GF-D8 (cell line): ENCODE data around the gene SEMA3C.

Source experiments
- DNase-seq: peaks from one replicate; lab custom pipeline; 2025; lab: John Stamatoyannopoulos, UW

The SEMA3C gene

DNA sequence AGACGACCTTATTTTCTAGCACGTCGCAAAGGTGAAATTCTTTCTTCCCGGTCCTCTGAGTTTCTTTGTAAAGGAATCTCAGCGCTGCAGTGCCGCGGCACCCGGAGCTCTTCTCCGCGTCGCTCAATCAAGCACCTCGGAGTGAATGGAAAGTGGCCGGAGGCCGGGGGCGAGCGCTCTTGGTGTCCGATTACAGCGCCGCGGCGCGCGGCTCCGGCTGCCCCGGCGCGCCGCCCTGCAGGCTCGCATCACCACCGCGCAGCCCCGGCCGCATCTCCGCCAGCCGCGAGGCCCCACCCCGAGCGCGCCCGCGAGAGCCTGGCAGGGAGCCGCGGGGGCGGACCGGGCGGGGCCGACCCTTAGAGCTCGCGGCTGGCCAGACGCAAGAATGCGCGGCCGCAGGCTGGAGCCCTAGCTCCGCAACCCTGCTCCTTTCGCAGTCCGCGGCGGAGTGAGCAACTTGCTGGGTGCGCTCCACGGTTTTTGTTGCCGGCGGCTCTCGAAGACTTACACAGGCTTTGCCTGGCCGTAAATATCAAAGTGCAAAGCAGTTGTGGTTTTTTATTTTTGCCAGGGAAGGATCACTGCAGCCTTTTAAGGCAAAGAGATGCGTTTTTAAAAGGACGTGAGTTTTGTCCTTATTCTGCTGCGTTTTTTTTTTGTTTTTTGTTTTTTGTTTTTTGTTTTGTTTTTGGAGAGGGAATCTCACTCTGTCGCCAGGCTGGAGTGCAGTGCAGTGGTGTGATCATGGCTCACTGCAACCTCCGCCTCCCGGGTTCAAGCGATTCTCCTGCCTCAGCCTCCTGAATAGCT is at the start of gene SEMA3C:
SEMA3C (minus strand) TSS at position 143 of the 813 bp plus-strand sequence. CDS start 2,270 bp downstream, outside the sequence.
- no peak for DNase-seq

DNA sequence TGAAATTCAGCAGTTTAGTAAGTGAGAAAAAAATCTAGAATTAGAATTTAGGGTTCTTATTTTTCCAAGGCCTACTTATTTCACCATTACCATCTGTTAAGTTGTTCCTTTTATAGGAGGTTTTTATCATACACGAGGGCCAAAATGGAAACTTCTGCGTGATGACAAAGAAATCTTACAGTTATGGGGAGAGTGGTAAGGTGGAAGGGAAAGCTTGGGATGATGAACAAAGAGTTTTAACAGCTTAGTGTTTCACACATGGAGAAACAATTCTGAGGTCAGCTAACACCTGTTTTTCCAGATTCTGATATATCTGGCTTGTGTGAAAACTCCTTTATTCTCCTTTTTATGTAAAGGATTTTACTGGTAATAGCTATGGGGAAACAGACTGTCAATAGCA is 49.8 kb upstream of the SEMA3C start:
- DNase-seq, result no peak

- no peak for DNase-seq
Measured at GRCh38 chr7:80967917-80968297, 49.1 kb upstream of the SEMA3C start.

GRCh38 chr7:80967071-80967916 is 48.4 kb upstream of the SEMA3C start:
- no peak for DNase-seq

- no peak for DNase-seq
Measured at GRCh38 chr7:80960244-80960795, 41.5 kb upstream of the SEMA3C start.

GRCh38 chr7:80957226-80957777 is 38.5 kb upstream of the SEMA3C start:
- no peak for DNase-seq

DNA sequence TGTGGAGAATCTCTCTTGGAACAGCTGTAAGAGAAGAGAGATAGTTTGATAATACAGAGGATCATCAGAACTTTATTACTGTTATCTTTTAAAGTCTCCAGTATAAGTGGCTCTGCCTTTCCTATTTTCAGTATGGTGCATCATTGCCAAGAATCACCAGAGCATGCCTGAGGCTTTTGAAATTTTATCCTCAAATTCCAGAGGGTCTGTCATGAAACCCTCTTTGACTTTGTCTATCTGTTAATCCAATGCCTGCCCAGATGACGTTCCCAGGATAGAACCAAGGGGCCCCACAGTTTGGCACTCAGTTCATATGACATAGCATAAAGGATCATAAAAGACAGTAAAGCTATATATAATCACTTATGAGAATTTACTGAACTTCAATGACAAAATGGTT is 35.3 kb upstream of the SEMA3C start:
- DNase-seq, result no peak

- no peak for DNase-seq
Measured at GRCh38 chr7:80950550-80950967, 31.7 kb upstream of the SEMA3C start.

DNA sequence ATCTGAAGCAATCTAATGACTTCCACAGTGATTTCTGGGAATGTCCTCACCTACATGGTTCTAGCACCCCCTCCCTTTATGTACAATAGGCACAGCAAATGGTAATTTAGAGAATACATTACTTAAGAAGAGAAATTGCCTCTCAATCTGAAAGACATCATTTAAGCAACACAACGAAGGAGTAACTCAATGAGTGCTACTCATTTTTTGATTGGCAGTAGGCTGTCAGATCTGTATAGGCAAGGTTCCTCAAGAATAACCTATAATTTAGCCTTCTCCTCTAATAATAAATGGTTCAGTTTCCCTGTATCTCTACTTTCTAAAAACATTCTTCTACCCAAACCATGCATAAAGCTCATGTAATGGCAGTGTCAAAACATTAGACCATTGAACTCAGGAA is 30.6 kb upstream of the SEMA3C start:
- no peak for DNase-seq

GRCh38 chr7:80946858-80947257 is 28.0 kb upstream of the SEMA3C start:
- no peak for DNase-seq

DNA sequence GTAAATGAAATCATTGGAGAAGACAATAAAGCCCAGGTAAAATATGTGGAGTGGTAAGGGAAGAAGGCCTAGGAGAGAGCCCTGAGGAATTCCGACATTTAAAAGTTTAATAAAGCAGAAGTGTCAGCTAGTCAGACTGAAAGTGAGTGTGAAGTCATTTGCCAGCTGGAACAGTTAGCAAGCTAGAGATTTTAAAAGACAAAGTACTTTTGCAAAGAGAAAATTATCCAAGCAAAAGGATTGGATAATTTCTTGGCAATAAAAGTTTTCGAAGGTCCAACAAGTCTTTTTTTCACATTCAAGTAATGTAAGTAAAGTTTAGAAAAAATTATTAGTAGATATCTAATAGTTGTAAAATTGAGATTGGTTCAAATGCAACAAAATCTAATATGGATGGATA is 27.1 kb upstream of the SEMA3C start:
- no peak for DNase-seq

DNA sequence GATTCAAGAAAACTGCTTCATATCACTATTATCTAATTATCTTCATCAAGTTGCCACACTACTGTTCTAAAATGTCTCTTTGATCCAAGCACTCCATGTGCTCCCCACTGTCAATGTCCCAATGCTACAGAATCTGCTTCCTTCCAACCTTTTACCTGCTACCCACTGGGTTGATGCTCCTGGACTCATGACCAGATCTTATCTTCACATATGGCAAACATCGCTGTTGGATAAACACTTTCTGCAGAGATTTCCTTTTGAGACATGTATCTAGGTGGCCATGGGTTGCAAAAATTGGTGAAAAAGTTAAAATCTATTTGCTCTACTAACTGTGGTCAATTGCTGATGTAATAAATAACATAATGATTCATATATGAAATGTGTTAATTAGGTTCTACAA is 24.5 kb upstream of the SEMA3C start:
- no peak for DNase-seq

DNA sequence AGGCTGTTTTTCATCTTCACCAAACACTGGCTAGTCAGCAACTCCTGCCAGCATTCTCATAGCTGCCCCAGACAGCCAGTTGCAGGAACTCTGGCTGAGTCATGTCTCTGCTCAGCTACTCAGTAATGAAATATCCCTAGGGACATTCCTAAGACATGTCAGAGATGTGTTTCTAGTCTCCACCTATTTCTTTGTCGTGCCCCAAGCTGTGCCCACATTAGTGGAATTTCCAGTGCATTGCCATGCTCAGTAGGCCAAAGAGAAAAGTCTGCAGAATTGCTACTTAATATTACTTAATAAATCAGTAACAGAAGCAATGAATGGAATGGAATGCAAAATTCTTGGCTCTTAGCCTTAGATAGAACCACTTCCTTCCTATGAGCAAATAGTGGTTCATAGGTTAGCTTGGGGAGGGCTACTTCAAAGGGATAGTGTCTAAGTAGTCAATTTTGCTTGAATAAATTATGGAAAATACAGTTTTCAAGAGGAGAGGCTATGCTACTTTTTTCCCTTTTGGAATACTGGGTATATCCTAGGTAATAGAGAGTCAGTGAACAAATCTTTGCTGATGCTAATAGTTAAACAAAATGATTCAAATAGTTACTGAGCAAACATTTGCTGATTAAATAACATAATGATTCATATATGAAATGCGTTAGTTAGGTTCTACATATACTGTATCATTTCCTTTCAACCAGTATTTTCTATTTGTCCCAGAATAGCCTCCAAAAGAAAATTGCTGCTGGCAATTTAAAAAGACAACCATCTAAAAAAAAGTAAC is 23.6 kb upstream of the SEMA3C start:
- no peak for DNase-seq

DNA sequence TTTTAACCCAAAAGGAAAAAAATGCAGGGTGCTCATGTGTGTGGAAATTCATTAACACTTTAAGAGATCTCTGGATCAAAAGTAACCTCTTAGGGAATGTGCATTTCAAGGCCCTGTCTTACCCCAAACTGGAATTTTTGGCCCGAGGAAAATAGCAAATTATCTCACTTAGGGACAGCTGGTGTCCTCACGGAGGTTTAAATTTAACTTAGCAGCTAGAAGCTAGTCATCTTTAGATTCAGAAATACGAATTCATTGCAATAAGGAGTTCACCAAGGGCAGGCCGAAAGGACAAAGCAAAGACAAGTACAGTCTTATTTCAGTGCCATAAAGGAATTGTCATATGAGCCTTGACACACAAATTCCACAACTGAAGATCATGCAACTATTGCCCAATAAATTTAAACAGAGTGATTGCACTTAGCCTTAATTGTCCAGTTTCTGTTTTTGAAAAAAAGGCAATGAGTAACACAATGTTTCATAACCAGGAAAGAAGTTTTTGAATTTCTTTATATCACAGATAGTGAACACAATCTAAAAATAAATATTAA is 22.4 kb upstream of the SEMA3C start:
- DNase-seq, result no peak

DNA sequence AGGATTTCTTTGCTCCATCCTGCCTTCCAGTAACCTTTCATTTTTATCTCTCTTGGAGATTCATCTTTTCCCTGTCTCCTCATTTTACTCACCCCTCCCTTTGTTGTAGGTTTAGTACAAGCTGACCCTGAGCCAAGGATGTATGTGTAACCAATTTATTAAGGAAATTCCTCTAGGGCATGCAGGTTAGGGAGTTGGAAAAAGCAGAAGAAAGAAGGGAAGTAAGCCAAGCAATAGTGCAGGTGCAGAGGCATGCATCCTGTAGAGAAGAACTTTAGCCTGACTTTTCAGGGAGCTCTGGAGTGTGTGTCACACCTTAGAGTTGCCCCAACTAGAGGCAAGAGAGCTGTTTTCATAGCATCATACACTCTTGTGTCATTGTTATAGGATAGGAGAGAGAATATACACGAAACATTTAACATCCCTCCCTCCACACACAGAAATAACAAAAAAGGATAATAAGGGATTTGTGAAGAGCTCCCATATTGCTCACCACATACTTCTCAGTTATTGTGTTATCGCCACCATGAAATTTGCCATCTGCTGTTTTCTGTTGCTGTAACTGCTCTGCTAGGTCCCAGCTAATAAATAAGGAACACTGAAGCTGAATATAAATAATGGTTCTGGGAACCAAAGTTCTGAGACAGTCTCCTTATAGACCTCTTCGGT is 21.8 kb upstream of the SEMA3C start:
- DNase-seq, result no peak

GRCh38 chr7:80937336-80937735 is 18.5 kb upstream of the SEMA3C start:
- no peak for DNase-seq

- DNase-seq, result no peak
Measured at GRCh38 chr7:80935991-80936780, 17.3 kb upstream of the SEMA3C start.

DNA sequence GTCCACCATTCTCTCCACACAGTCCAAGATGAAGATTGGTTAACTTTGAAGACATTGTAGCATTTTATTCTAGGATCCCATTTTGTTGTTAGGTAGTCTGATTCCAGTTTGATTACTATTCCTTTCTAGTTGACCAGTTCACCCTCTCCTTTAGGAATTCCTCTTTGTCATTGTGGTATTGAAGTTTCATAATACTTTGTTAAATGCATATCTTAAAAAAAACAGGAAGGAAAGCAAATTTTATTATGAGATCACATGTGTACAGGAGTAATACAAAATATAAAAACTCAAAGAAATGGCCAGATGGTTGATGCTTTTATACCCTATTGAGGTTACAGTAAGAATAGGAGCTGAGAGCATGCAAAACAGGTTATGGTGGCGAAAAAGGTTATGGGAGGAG is 15.5 kb upstream of the SEMA3C start:
- peak; percentile 17 for DNase-seq

DNA sequence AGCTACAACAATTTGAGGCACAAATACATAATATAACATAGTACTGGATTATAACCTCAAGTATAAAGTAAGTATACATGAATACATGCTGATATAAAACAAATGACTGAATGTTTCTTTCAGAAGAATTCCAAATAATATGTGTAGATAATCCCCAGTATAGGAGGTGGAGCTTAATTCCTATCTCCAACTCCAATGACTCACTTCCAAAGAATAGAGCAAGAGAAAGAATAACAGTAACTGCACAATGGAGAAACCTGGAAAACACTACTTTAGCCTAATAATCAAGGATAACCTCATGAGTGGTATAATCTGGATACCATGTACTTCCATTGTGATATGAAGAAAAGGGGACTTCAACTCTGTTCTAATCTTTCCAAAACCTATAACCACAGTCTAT is 13.7 kb upstream of the SEMA3C start:
- no peak for DNase-seq

GRCh38 chr7:80929619-80930018 is 10.8 kb upstream of the SEMA3C start:
- no peak for DNase-seq
